H1 (cell line): ENCODE data around the gene MUS81. TPM values are rescaled to one million over a fixed set of nuclear protein-coding genes. Genes with fewer than 3 reads are reported as not detected.
A peak's percentile ranks its signal among the peaks of the same experiment; 100 is the strongest.

Experiments
- CTCF ChIA-PET: fragments of 300-600 bp; sonication (Branson Sonifier 250); formaldehyde crosslinking; loops from one replicate; lab custom pipeline; 2021; ENCODE audit not compliant: partially characterized antibody; lab: Charles Lee
- POLR2A ChIA-PET: fragments of 300-600 bp; sonication (Branson Sonifier 250); formaldehyde crosslinking; loops from one replicate; lab custom pipeline; 2021; ENCODE audit warnings: inconsistent platforms; ENCODE audit not compliant: partially characterized antibody; lab: Charles Lee
- DNase-seq, 2 experiments: peaks; one replicate each; pipeline versions ENCODE4 v3.0.0 to v3.0.0-alpha.2; 2010 to 2022; ENCODE audit warnings: low spot score in 2 of 2, low read depth in 1 of 2, mixed read lengths in 1 of 2
- FAIRE-seq: peaks from 2 replicates; lab custom pipeline; 2011; peaks lifted over from hg19 to GRCh38; lab: Jason Lieb, UNC
- H2AFZ ChIP-seq: 2 replicates; pipeline ENCODE4 v1.8.1; 2012; ENCODE audit warnings: low read length, inconsistent platforms
- H2AK5ac ChIP-seq: 2 replicates; pipeline ENCODE4 v1.6.1; 2013; ENCODE audit warnings: low read depth, low read length
- H2BK120ac ChIP-seq: replicated peaks from 2 replicates; pipeline ENCODE3; 2013; ENCODE audit warnings: low read depth, low read length, inconsistent platforms
- H2BK12ac ChIP-seq: 2 replicates; pipeline ENCODE4 v1.6.1; 2013; ENCODE audit warnings: low read depth, low read length
- H2BK15ac ChIP-seq: 2 replicates; pipeline ENCODE4 v1.6.1; 2013; ENCODE audit warnings: low read length
- H2BK20ac ChIP-seq: 2 replicates; pipeline ENCODE4 v1.6.1; 2013; ENCODE audit warnings: low read length
- H2BK5ac ChIP-seq: 2 replicates; pipeline ENCODE4 v1.6.1; 2013; ENCODE audit warnings: low read depth, low read length
- H3K14ac ChIP-seq: 2 replicates; pipeline ENCODE4 v1.6.1; 2013; ENCODE audit warnings: inconsistent platforms; ENCODE audit not compliant: insufficient read length
- H3K18ac ChIP-seq: 2 replicates; pipeline ENCODE4 v1.6.1; 2013; ENCODE audit warnings: low read length; ENCODE audit errors: extremely low read depth
- H3K23ac ChIP-seq: 2 replicates; pipeline ENCODE4 v1.6.1; 2013; ENCODE audit warnings: inconsistent platforms; ENCODE audit not compliant: insufficient read length
- H3K23me2 ChIP-seq: 2 replicates; pipeline ENCODE4 v1.6.1; 2013; ENCODE audit warnings: low read depth, low read length
- H3K27ac ChIP-seq: 2 replicates; pipeline ENCODE4 v1.6.1; 2011; ENCODE audit warnings: low read depth, low read length, inconsistent platforms
- H3K27me3 ChIP-seq, 4 experiments: replicated peaks in 1 of 4; 1 replicate in 1 of 4; 2 replicates in 3 of 4; pipeline versions ENCODE4 v1.6.1 to v1.8.1; 2011 to 2013; ENCODE audit warnings: low read length in 3 of 4, mild to moderate bottlenecking in 3 of 4, inconsistent platforms in 2 of 4, mixed read lengths in 2 of 4, moderate library complexity in 1 of 4; ENCODE audit not compliant: control insufficient read depth in 3 of 4, insufficient read depth in 3 of 4; ENCODE audit errors: extremely low read depth in 1 of 4
- H3K36me3 ChIP-seq, 4 experiments: 2 replicates each; pipeline versions ENCODE4 v1.6.1 to v1.8.1; 2011 to 2013; ENCODE audit warnings: mild to moderate bottlenecking in 4 of 4, low read length in 3 of 4, moderate library complexity in 2 of 4, control low read depth in 1 of 4, inconsistent platforms in 1 of 4; ENCODE audit not compliant: insufficient read depth in 4 of 4, control insufficient read depth in 2 of 4
- H3K4ac ChIP-seq: replicated peaks from 2 replicates; pipeline ENCODE3; 2013; ENCODE audit warnings: low read length, low read depth, mixed read lengths, inconsistent platforms; ENCODE audit not compliant: insufficient read length
- H3K4me1 ChIP-seq, 4 experiments: replicated peaks in 1 of 4; 1 replicate in 1 of 4; 2 replicates in 3 of 4; pipeline versions ENCODE4 v1.6.1 to v1.8.1; 2011 to 2013; ENCODE audit warnings: low read length in 3 of 4, inconsistent platforms in 2 of 4, mixed read lengths in 1 of 4; ENCODE audit not compliant: insufficient read depth in 4 of 4, control insufficient read depth in 3 of 4
- H3K4me2 ChIP-seq, 2 experiments: 2 replicates each; pipeline versions ENCODE4 v1.6.1 to v1.8.1; 2011 to 2013; ENCODE audit warnings: low read depth in 2 of 2, low read length in 2 of 2, control low read depth in 1 of 2, inconsistent platforms in 1 of 2, mild to moderate bottlenecking in 1 of 2; ENCODE audit not compliant: insufficient read depth in 1 of 2
- H3K4me3 ChIP-seq, 4 experiments: fragments of 200-600, 300-600 bp in 1 of 4; sonication (generic), shearing (Covaris generic), sonication (Bioruptor Twin) in 1 of 4; 2 replicates each; pipeline versions ENCODE4 v1.5.1 to v1.8.1; 2011 to 2016; ENCODE audit warnings: low read length in 4 of 4, low read depth in 3 of 4, control low read depth in 2 of 4, inconsistent platforms in 2 of 4, mild to moderate bottlenecking in 2 of 4, mixed read lengths in 1 of 4, moderate library complexity in 1 of 4; ENCODE audit not compliant: insufficient read depth in 2 of 4; ENCODE audit errors: extremely low read depth in 1 of 4
- H3K56ac ChIP-seq: replicated peaks from 2 replicates; pipeline ENCODE3; 2013; ENCODE audit warnings: low read depth, mild to moderate bottlenecking, mixed read lengths, low read length, inconsistent platforms; ENCODE audit not compliant: insufficient read length
- H3K79me1 ChIP-seq: 2 replicates; pipeline ENCODE4 v1.6.1; 2013; ENCODE audit warnings: low read depth, low read length, control low read depth
- H3K79me2 ChIP-seq, 2 experiments: 2 replicates each; pipeline versions ENCODE4 v1.6.1 to v1.8.1; 2012 to 2013; ENCODE audit warnings: low read length in 2 of 2, mild to moderate bottlenecking in 2 of 2, inconsistent platforms in 1 of 2; ENCODE audit not compliant: insufficient read depth in 2 of 2, control insufficient read depth in 1 of 2
- H3K9ac ChIP-seq, 4 experiments: replicated peaks in 1 of 4; 1 replicate in 1 of 4; 2 replicates in 3 of 4; pipeline versions ENCODE4 v1.6.1 to v1.8.1; 2011 to 2013; ENCODE audit warnings: low read depth in 3 of 4, low read length in 3 of 4, control low read depth in 2 of 4, mild to moderate bottlenecking in 2 of 4, moderate library complexity in 2 of 4, inconsistent platforms in 1 of 4; ENCODE audit errors: extremely low read depth in 1 of 4
- H3K9me3 ChIP-seq, 2 experiments: 2 replicates each; pipeline versions ENCODE4 v1.6.1 to v1.8.1; 2012 to 2013; ENCODE audit warnings: mild to moderate bottlenecking in 2 of 2, moderate library complexity in 2 of 2, control low read depth in 1 of 2, inconsistent platforms in 1 of 2, low read depth in 1 of 2, low read length in 1 of 2, mixed read lengths in 1 of 2; ENCODE audit not compliant: insufficient read depth in 2 of 2
- H4K20me1 ChIP-seq, 2 experiments: replicated peaks in 1 of 2; 2 replicates each; pipeline versions ENCODE3 to v1.8.1; 2011 to 2013; ENCODE audit warnings: inconsistent platforms in 2 of 2, low read length in 2 of 2, mild to moderate bottlenecking in 1 of 2; ENCODE audit not compliant: insufficient read depth in 2 of 2, control insufficient read depth in 1 of 2
- H4K5ac ChIP-seq: 2 replicates; pipeline ENCODE4 v1.6.1; 2013; ENCODE audit warnings: low read length, low read depth, mixed read lengths, inconsistent platforms; ENCODE audit not compliant: insufficient read length
- H4K8ac ChIP-seq: 2 replicates; pipeline ENCODE4 v1.8.0; 2013; ENCODE audit warnings: mild to moderate bottlenecking, moderate library complexity, low read length, inconsistent platforms; ENCODE audit not compliant: insufficient read depth; ENCODE audit errors: extremely low read depth
- H4K91ac ChIP-seq: replicated peaks from 2 replicates; pipeline ENCODE3; 2013; ENCODE audit warnings: low read length, mixed read lengths, inconsistent platforms; ENCODE audit not compliant: insufficient read length
- BRCA1 ChIP-seq: IDR thresholded peaks from 2 replicates; pipeline ENCODE4 v1.6.1; 2012; ENCODE audit warnings: low read depth, low read length, improper control_type of control experiment
- CREB1 ChIP-seq: IDR thresholded peaks from 2 replicates; pipeline ENCODE4 v1.6.1; 2012; ENCODE audit warnings: inconsistent platforms
- CTCF ChIP-seq, 3 experiments: IDR thresholded peaks; 1 replicate in 2 of 3; 2 replicates in 1 of 3; pipeline versions ENCODE4 v1.5.1 to v1.6.1; 2011; ENCODE audit warnings: low read length in 3 of 3, mild to moderate bottlenecking in 3 of 3, inconsistent platforms in 2 of 3, low read depth in 1 of 3, moderate library complexity in 1 of 3; ENCODE audit not compliant: insufficient read depth in 1 of 3; ENCODE audit errors: control extremely low read depth in 1 of 3
- GABPA ChIP-seq: IDR thresholded peaks from 2 replicates; pipeline ENCODE4 v1.6.1; 2011; ENCODE audit warnings: mild to moderate bottlenecking, low read length, moderate library complexity, borderline replicate concordance; ENCODE audit not compliant: insufficient read depth
- JUN ChIP-seq: IDR thresholded peaks from 2 replicates; pipeline ENCODE4 v1.6.1; 2011; ENCODE audit warnings: low read depth, mild to moderate bottlenecking, improper control_type of control experiment, low read length
- KDM4A ChIP-seq: IDR thresholded peaks from one replicate; pipeline ENCODE4 v1.7.1; 2012; ENCODE audit warnings: low read depth, mild to moderate bottlenecking, moderate library complexity, low read length, inconsistent platforms; ENCODE audit not compliant: severe bottlenecking
- NRF1 ChIP-seq: IDR thresholded peaks from 2 replicates; pipeline ENCODE4 v1.6.1; 2011; ENCODE audit warnings: mild to moderate bottlenecking, low read depth, low read length, improper control_type of control experiment
- SUZ12 ChIP-seq: fragments of 200-600 bp; sonication (generic); IDR thresholded peaks from 2 replicates; pipeline ENCODE4 v1.6.1; 2012; ENCODE audit warnings: mild to moderate bottlenecking, inconsistent platforms, low read length, moderate library complexity, mixed read lengths
- TCF12 ChIP-seq: IDR thresholded peaks from 2 replicates; pipeline ENCODE4 v1.6.1; 2011; ENCODE audit warnings: low read depth, mild to moderate bottlenecking, low read length
- WGBS, 2 experiments: shearing (Covaris generic) in 1 of 2; methylation state at CpG; one replicate each; pipeline versions ENCODE4 v1.1.6 to v1.1.7; 2013 to 2015; ENCODE audit warnings: low lambda C conversion rate in 2 of 2, mixed read lengths in 2 of 2, inconsistent platforms in 1 of 2, low coverage in 1 of 2, missing lambda C conversion rate in 1 of 2; ENCODE audit not compliant: insufficient replicate concordance in 2 of 2, insufficient coverage in 1 of 2, insufficient read length in 1 of 2; ENCODE audit errors: extremely low coverage in 1 of 2, missing lambda C conversion rate in 1 of 2; 5-methylcytosine and 5-hydroxymethylcytosine counted together
- polyA plus RNA-seq, 7 experiments: library from polyadenylated mRNA; depleted of rRNA in 3 of 7; stranded (reverse) in 5 of 7; unstranded in 2 of 7; fragments of >200 nt in 5 of 7; fragments of 200-250 nt in 2 of 7; gene quantifications; 1 replicate in 5 of 7; 2 replicates in 1 of 7; 4 replicates in 1 of 7; pipeline versions ENCODE4 v1.2.1 to v1.2.3, GENCODE V29; 2011 to 2013; ENCODE audit warnings: missing spikeins in 2 of 7, mixed read lengths in 2 of 7
- total RNA-seq: library from RNA; stranded (reverse); fragmentation: NEBNext Ultra II Directional; extraction: Animal tissue kit (Norgen Biotek cat#: 25700); gene quantifications from 2 replicates; pipeline ENCODE4 v1.2.1, GENCODE V29; 2021

The MUS81 gene
- total and polyA plus RNA-seq, 2 of the 8 experiments (the other 6 are each of a cell fraction or from before 2014, with no cell fraction given), result 30.2 to 31.5 TPM

- Histone ChIP-seq H2BK5ac (no peak overlapping the region), H3K27ac (no peak overlapping the region), H3K9ac (no peak overlapping the region), H3K79me2 (no peaks in the 10 kb centered on the region), H4K8ac (no peak overlapping the region; the same call in 1 of the 2 replicates), H3K36me3 (no peaks in the 10 kb centered on the region), H4K5ac (no peak overlapping the region), H2BK20ac (no peak overlapping the region), H4K91ac (no peak overlapping the region), H2BK120ac (no peak overlapping the region), H3K27me3 (peaks cover 0 to 14% (median 8%) of the 10 kb centered on the region in 4 experiments; a peak in 6 of 7 replicates), H3K23ac (no peak overlapping the region), H3K14ac (no peak overlapping the region), H3K56ac (no peak overlapping the region), H2BK12ac (no peak overlapping the region), H3K4me3 (peak overlapping the region in 1 of 4 experiments; percentile 82; a peak in 1 of 8 replicates), H2AFZ (no peak overlapping the region), H3K4ac (no peak overlapping the region), H3K79me1 (no peaks in the 10 kb centered on the region; the same call in 1 of the 2 replicates), H2BK15ac (peak overlapping the region; percentile 88; the same call in 1 of the 2 replicates), H2AK5ac (no peak overlapping the region), H3K4me2 (peak overlapping the region; percentile 9 to 94; a peak in 2 of 4 replicates), H4K20me1 (peaks cover 0 to 4% of the 10 kb centered on the region in 2 experiments), H3K23me2 (peaks cover 20% of the 10 kb centered on the region), H3K9me3 (no peaks in the 10 kb centered on the region), H3K18ac (no peak overlapping the region), H3K4me1 (peaks cover 0 to 28% (median 8%) of the 10 kb centered on the region in 4 experiments; a peak in 5 of 7 replicates)
- WGBS, 2 experiments, result 93% methylated on average over 10 of the region's 10 CpGs; no CpG with 5 or more reads in 1 of the 2 experiments
- no peak for FAIRE-seq
- ChIA-PET POLR2A (interaction anchor here (0.8 to 39.7 kb wide), 8 partner anchors 7 to 172 kb away, joined by 3 to 1071 read pairs (median 11); partner anchors contain the start of genes C11orf68, CFL1, EFEMP2 and FOSL1), CTCF (interaction anchor here (0.6 to 19.6 kb wide), 15 partner anchors 7 to 307 kb away, joined by 3 to 283 read pairs (median 30); partner anchors contain the start of genes AP5B1, C11orf68, CFL1 and EFEMP2)
- DNase-seq, result no peak
- TF ChIP-seq GABPA (no peak), JUN (no peak), KDM4A (no peak), BRCA1 (no peak), CREB1 (no peak), TCF12 (no peak), SUZ12 (no peak), NRF1 (no peak), CTCF (IDR thresholded peaks at IDR 0.05; ENCODE audit: control extremely low read depth in 1 of 3, insufficient read depth in 1 of 3, low read depth in 1 of 3, low read length in 3 of 3) (no peak)
Observed at GRCh38 chr11:65892661-65893317, 32.6 kb downstream of the MUS81 start.
